GOT3 (cell line): Measurements from ENCODE around the gene PIK3CB.
"Not testable (repeated sequence)": the region's sequence is repeated elsewhere in the genome, so short reads cannot be mapped to it uniquely, and the experiment has no call there.

Experiments
- DNase-seq: peaks from one replicate; lab custom pipeline; 2025; ENCODE audit warnings: mixed read lengths; lab: John Stamatoyannopoulos, UW

Gene PIK3CB

GRCh38 chr3:138761002-138761401, 73.7 kb downstream of the PIK3CB start:
- DNase-seq: no peak

DNA sequence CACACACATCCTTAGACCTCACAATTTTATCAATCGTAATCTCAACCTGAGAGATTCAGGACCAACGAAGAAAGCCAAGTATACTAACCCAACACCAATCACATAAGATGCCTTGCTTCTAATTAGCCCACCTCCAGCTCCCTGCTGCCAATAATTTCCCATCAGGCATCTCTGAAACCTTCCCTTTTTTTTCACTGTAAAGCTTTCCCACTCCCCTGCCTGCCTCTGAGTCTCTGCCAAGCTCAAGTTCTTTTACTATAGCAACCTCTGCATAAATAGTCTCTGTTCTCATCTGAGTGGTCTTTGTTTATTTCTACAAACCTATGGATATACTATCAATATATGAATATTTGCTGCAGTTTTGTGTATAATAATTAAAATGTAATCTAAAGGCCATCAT, 86.5 kb downstream of the PIK3CB start:
- DNase-seq: no peak

- DNase-seq: no peak
Measured at GRCh38 chr3:138747225-138747624, 87.5 kb downstream of the PIK3CB start.

DNA sequence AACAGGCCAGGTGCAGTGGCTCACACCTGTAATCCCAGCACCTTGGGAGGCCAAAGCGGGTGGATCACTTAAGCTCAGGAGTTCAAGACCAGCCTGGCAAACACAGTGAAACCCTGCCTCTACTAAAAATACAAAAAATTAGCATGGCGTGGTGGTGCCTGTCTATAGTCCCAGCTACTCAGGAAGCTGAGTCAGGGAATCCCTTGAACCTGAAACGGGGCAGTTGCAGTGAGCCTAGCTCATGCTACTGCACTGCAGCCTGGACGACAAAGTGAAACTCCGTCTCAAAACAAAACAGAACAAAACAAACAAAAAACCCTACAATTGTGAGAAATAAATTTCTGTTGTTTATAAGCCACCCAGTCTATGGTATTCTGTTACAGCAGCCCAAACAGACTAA, 94.7 kb downstream of the PIK3CB start:
- DNase-seq: no peak

- no peak for DNase-seq
Measured at GRCh38 chr3:138732456-138732855, 102.3 kb downstream of the PIK3CB start.

DNA sequence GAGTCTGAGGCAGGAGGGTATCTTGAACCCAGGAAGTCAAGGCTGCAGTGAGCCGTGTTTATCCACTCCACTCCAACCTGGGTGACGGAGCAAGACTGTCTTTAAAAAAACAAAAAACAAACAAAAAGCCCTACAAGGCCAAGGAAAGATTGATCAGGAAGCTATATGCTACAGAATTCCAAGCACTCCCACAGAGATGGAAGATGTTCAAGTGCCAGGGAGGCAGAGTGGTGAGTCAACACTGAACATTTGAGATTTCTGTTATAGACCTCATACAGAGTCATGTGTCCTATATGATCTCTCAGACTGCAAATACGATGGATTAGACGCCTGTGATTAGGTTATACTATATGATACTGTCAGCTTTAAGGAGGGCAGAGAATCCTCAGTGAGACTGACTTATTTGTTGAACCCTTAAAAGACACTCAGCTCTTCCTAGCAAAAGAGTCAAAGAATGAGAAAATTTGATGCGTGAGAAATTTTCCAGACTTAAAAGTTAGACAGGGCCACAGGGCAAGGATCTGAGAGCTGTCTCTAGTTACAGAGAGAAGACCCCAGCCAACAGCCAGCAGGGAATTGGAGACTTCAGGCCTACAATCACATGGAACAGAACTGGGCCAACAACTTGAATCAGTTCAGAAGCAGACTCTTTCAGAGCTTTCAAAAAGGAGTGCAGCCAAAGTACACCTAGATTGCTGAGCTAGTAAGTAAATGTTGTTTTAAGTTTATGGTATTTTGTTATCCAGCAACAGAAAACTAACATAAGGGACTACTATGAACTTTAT, 107.6 kb downstream of the PIK3CB start:
- no peak for DNase-seq

DNA sequence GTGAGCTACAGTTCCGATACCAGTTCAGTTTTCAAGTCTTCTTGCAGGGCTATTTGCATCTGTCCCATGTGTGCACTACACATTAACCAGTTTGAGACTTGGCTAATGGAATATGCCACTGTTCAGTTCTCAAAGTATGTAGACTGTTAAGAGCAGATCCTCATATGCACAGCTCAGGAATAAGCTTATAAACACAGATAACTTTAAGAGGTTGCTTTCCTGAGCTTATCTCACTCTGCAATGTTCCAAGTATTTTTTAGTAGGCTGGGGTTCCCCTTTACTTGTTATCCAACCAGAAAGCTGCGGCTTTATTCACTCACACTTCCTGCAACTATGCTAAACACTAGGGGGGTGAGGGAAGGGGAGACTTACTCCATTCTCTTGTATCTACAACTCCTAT, 108.7 kb downstream of the PIK3CB start:
- DNase-seq: not testable (repeated sequence)

- DNase-seq: no peak
Measured at GRCh38 chr3:138725116-138725515, 109.6 kb downstream of the PIK3CB start.

- no peak for DNase-seq
Measured at GRCh38 chr3:138724443-138724842, 110.3 kb downstream of the PIK3CB start.

DNA sequence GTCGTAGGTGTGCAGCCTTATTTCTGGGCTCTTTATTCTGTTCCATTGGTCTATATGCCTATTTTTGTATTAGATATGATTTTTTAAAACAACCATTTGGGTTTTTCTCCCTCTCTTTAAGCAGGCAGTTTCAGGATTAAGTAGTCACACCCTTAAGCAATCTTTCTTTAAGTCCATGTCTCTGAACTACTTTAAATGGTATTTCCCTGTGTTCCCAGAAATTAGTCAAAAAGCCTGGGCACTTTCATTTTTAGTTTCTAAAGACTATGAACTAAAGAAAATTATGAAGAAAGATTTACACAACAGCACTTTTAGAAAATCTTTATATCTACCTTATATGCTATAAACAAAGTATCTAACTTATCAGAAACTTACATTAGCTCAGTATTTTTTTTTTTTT, 115.9 kb downstream of the PIK3CB start:
- DNase-seq: no peak

DNA sequence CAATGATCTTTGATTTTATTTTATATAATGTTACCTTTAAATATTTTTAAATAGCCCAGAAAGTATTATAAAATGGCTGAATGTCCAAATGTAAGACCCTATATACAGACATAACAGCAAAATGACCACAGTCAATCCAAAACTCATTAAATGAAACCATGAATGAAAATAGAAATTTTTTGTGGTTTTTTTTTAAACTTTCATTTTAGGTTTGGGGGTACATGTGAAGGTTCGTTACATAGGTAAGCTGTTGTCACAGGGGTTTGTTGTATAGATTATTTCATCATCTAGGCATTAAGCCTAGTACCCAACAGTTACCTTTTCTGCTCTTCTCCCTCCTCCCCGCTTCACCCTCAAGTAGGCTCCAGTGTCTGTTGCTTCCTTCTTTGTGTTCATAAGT, 117.4 kb downstream of the PIK3CB start:
- DNase-seq: no peak

DNA sequence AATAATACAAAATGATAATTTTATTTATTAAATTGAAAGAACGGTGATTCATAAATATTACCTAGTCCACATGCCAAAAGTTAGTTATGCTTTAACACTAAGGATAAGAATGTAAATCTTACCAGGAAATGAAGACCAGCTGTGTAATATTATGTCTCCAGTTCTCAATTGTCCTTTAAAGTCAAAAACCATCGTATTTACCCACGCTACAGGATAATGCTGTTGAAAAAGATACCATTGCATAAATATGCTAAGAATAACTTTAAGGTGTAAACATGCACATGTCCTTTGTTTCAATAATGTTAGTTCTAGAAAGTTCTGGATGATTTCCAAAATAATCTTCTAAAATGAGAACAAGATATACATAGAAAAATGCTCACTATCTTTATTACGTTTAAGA, 122.6 kb downstream of the PIK3CB start:
- DNase-seq: no peak

DNA sequence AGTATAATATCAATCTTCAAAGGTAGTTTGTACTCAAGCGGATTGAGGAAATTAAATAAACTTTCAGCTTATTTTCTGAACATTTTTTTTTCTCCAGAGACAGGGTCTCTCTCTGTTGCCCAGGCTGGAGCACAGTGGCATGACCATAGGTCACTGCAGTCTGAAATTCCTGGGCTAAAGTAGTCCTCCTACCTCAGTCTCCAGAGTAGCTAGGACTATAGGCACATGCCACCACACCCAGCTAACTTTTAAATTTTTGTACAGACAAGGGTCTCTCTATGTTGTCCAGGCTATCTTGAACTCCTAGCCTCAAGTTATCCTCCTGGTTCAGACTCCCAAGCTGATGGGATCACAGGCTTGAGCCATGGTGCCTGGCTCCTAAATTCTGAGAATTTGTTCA, 129.1 kb downstream of the PIK3CB start:
- DNase-seq: no peak

GRCh38 chr3:138696666-138697370, 137.9 kb downstream of the PIK3CB start:
- no peak for DNase-seq

GRCh38 chr3:138694287-138695007, 140.3 kb downstream of the PIK3CB start:
- DNase-seq: peak; percentile 31

DNA sequence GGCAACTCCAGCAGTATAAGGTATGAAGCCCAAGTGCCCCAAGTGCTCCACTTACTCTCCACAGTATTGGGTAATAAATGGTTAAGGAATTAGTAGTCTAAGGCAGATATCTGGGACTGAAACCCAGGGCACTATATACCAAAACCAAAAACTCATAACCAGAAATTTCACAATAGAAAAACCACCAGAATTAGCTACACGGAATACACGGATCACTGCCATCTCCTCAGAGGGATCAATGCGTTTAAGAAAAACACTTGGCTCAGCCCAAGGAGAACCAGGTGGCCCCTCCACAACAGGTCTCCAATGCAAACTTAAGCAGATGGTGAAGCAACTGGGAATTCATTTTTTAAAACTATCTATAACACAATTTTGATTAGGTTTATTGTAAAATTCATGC, 142.6 kb downstream of the PIK3CB start:
- DNase-seq: no peak

- no peak for DNase-seq
Measured at GRCh38 chr3:138691351-138691750, 143.4 kb downstream of the PIK3CB start.

DNA sequence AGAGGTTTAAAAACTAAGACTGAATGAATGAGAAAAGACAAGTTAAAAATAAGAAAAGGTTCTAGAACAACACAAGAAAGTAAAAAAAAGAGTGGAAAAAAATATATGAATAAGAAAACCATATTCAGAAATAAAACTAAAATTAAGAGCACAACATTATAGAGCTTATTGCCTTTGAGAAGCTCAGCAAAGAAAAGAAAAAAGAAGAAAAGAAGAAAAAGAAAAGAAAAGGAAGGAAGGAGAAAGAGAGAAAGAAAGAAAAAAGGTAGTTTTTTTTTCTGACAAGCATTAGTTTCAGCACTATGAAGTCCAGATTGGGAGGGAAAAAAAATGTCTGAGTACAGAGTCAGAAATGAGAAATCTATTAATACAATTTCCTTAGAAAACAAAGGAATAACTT, 144.7 kb downstream of the PIK3CB start:
- DNase-seq: no peak

DNA sequence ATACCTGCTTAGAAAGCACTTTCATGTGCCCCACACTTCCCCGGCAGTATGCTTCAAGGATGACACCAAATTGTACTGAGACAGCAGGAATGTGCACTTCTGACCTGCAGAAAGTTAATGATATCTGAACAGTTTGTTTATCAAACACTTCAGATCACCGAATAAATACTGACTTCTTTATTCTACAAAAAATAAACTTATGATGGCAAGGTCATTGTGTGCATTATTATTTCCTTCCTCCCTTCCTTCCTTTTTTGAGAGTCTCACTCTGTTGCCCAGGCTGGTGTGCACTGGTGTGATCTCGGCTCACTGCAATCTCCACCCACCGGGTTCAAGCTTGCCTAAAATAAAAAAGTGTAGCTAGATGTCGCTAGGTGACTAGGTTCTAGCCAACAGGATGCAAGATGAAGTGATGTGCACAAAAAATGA, 145.8 kb downstream of the PIK3CB start:
- DNase-seq: no peak

- DNase-seq: no peak
Measured at GRCh38 chr3:138687236-138687635, 147.5 kb downstream of the PIK3CB start.

DNA sequence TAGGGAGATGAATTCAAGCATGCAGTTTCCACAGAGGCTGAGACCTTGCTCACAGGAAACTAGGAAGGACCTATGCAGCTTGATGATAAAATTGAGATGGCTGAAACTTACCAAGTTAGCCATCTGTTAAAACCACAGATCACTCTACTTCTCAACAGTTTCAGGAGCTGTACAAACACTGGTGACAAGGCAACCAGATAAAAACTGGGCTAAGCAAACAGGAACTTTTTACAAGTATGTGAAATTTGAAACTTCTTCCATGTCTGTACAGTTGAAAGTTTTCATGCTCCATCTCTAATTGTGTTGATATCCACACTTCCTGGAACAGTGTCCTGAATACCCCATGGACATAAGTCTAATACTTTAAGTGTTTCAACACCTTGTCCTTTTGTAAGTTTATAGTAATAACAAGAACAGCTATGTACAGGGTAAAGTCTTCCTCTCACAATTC, 147.9 kb downstream of the PIK3CB start:
- DNase-seq: no peak

DNA sequence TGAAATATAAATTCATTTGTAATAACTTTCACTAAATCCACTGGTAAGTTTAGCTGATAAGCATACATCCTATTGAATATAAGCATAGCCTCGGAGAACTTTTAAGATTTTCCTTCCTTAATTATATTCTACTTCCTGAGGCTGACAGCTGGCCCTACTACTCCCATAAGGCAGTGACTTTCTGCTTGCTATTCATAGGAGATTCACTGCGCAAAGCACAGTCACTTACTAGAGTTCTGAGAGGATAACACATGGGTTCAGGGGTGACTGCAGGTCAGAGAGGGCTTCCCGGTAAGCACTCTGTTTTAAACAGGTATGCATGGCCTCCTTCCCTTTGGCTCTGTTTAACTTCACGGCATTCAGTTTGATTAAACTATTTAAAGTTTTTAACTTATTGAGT, 150.3 kb downstream of the PIK3CB start:
- DNase-seq: no peak

DNA sequence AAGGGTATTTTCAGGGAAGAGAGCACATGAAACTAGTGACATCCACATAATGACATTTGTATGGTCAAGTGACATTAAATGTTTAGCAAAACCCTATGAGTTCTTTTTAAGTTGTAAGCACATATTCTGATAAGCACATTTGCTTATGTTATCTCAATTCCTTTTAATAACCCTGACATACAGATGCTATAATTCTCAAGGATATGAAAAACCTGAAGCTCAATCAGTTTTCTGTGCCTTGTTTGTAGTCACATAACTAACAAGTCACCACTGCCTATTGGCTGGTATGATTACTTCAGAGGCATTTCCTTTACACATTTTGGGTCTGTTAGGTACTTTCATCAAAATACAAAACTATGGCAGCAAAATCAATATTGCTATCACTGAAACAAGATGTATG, 152.1 kb downstream of the PIK3CB start:
- no peak for DNase-seq
